Breast epithelium (tissue), 3 donors: ENCODE measurements around the gene NFKB1.

Experiments
- POLR2A ChIP-seq: fragments of 450-650 bp; IDR thresholded peaks from one replicate; pipeline ENCODE4 v1.6.1; 2016; ENCODE audit warnings: antibody characterized with exemption, mild to moderate bottlenecking, moderate library complexity
- POLR2AphosphoS5 ChIP-seq, 3 donors: sonication (generic); formaldehyde crosslinking; IDR thresholded peaks; one replicate each; pipeline ENCODE4 v1.6.1; 2017; ENCODE audit warnings: antibody characterized with exemption in 3 of 3
- TF ChIP-seq, protein P1 (sequence below), 3 donors: fragments of 450-650 bp; IDR thresholded peaks; one replicate each; pipeline ENCODE4 v1.5.1; 2016 to 2017; ENCODE audit warnings: antibody characterized with exemption in 3 of 3, mild to moderate bottlenecking in 3 of 3, moderate library complexity in 3 of 3

DNA sequence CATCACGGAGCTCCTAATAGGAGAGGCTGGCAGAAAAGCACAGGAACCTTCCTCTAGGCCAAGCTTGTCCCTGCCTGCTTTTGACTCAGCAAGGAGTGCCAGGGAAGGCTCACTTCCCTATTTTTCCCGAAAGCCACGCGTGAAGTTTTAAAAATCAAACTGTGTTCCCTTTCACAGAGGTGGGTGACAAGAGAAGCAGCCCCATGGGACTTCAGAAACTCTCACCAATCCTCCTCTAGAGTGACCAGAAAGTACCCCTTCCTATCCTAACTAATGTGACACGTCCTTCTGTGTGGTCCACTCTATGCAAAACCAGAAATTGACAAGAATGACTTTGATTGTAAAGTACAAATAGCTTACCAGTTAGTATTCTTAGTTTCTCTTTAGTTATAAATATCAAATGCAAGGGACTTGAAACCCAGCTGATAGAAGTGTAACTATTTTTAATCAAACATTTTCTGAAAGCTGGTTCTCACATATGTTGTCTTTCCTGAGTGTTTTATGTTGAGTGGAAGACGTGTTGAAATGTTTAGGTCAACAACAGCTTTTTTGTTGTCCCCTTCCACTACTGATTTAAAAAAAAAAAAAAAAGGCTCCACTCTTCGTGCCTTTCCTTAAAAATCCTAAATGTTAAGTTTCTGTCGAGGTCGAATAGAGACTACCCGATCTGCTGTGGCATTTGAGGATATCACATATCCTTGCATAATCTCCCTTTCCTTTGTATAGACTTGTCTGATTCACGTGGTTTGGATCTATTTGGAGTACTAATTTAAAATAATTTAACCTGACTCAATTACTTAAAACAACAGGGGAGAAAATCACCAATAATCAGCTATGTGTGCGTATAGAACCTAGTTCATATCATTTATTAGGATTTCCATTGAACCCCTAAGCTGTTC is 42.1 kb downstream of the NFKB1 start:
- TF ChIP-seq, protein P1, sequence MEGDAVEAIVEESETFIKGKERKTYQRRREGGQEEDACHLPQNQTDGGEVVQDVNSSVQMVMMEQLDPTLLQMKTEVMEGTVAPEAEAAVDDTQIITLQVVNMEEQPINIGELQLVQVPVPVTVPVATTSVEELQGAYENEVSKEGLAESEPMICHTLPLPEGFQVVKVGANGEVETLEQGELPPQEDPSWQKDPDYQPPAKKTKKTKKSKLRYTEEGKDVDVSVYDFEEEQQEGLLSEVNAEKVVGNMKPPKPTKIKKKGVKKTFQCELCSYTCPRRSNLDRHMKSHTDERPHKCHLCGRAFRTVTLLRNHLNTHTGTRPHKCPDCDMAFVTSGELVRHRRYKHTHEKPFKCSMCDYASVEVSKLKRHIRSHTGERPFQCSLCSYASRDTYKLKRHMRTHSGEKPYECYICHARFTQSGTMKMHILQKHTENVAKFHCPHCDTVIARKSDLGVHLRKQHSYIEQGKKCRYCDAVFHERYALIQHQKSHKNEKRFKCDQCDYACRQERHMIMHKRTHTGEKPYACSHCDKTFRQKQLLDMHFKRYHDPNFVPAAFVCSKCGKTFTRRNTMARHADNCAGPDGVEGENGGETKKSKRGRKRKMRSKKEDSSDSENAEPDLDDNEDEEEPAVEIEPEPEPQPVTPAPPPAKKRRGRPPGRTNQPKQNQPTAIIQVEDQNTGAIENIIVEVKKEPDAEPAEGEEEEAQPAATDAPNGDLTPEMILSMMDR (IDR thresholded peaks at IDR 0.05) = no peak
- TF ChIP-seq POLR2AphosphoS5 (IDR thresholded peaks at IDR 0.05) (no peak), POLR2A (no peak)
